Peyer's patch (tissue), 4 donors: ENCODE data around the gene BRCA2.

ENCODE experiments used
- POLR2A ChIP-seq, 2 donors: fragments of 450-650 bp; IDR thresholded peaks; one replicate each; pipeline ENCODE4 v1.5.1; 2017; ENCODE audit warnings: antibody characterized with exemption in 2 of 2, mild to moderate bottlenecking in 2 of 2, moderate library complexity in 2 of 2
- TF ChIP-seq, protein P1 (sequence below), 6 experiments: fragments of 450-650 bp in 4 of 6; fragments of 200-600 bp in 2 of 6; sonication (generic) in 1 of 6; IDR thresholded peaks; one replicate each; pipeline ENCODE4 v1.5.1; 2017 to 2019; ENCODE audit warnings: antibody characterized with exemption in 6 of 6, mild to moderate bottlenecking in 3 of 6, moderate library complexity in 1 of 6

DNA sequence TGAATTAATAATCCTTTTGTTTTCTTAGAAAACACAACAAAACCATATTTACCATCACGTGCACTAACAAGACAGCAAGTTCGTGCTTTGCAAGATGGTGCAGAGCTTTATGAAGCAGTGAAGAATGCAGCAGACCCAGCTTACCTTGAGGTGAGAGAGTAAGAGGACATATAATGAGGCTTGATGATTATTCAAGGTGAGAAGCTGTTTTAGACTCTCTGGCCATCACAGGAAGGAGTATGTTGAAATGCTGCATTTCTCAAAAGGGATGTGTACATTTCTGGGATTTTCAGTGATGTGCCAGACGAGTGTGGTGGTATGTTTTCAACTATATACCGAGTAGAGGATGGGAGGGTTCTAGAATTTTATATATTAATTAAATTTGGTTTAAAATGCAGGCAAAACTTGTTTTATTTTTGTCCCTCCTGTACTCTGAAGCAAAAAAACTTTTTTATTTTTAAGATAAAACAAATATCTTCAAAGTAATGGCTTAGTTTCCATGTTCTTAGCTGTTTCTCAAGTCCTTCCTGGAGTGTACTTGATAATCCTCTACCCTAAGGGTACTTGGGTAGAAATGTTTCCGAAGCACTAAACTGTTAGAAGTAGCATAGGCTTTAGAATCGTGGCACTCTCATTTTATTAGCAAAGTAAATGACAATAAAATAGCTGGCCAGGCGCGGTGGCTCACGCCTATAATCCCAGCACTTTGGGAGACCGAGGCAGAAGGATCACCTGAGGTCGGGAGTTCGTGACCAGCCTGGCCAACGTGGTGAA, 61.5 kb downstream of the BRCA2 start:
- TF ChIP-seq POLR2A (IDR thresholded peaks at IDR 0.05): no peak
- TF ChIP-seq, protein P1, sequence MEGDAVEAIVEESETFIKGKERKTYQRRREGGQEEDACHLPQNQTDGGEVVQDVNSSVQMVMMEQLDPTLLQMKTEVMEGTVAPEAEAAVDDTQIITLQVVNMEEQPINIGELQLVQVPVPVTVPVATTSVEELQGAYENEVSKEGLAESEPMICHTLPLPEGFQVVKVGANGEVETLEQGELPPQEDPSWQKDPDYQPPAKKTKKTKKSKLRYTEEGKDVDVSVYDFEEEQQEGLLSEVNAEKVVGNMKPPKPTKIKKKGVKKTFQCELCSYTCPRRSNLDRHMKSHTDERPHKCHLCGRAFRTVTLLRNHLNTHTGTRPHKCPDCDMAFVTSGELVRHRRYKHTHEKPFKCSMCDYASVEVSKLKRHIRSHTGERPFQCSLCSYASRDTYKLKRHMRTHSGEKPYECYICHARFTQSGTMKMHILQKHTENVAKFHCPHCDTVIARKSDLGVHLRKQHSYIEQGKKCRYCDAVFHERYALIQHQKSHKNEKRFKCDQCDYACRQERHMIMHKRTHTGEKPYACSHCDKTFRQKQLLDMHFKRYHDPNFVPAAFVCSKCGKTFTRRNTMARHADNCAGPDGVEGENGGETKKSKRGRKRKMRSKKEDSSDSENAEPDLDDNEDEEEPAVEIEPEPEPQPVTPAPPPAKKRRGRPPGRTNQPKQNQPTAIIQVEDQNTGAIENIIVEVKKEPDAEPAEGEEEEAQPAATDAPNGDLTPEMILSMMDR (IDR thresholded peaks at IDR 0.05): no peak
